OCI-LY1 (cell line): ENCODE data around the gene HYAL2.

ENCODE experiments used
- CTCF ChIP-seq: fragments of 200-600 bp; sonication (generic), shearing (Covaris generic); IDR thresholded peaks from 2 replicates; pipeline ENCODE4 v1.5.1; 2017; ENCODE audit warnings: mild to moderate bottlenecking, antibody characterized with exemption, low read length, moderate library complexity, mixed read lengths
- EZH2 ChIP-seq: fragments of 200-600 bp; sonication (generic), shearing (Covaris generic); IDR thresholded peaks from 2 replicates; pipeline ENCODE4 v1.8.0; 2017; ENCODE audit warnings: borderline replicate concordance, mixed run types, mild to moderate bottlenecking, antibody characterized with exemption, low read length, moderate library complexity, mixed read lengths

DNA sequence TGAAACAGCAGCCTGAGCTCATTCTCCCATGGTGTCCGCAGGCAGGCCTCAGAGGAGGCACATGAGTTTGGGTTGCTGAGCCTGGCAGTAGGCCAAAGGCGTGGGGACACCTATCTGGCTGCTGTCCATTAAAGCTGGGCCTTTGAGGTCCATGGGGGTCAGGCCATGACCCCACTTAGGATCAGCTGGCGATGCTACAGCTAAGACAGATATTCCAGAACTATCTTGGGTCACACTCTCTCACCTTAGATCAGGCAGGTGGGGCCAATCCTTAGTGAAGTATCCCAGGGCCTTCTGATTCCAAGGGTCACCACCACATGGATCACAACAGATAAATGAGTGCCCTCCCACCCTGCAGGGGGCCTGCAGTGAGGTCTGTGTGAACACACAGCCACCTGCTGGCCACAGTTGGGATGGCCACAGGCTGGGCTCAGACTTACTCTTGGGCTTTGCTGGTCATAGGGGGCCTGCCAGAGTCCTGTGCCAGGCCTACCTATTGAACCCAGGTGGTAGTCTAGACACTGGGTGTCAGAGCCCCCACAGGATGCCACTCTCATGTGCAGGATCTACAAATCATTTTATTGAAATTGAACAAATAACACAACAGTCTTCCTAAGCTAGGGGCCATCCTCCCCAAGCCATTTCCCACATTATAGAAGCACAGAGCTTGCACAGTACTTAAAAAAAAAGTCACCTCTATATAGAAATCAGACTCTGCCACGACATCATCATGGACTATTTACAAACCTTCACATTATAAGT, 2.0 kb upstream of the HYAL2 start:
- TF ChIP-seq CTCF (peak; percentile 90), EZH2 (no peak)
